Measurements from ENCODE around the gene CYP26B1. TPM values are rescaled to one million over a fixed set of nuclear protein-coding genes. Genes with fewer than 3 reads are reported as not detected.

Gene CYP26B1
- total RNA-seq, 1 experiment from 2014 or later, result 2.7 TPM

DNA sequence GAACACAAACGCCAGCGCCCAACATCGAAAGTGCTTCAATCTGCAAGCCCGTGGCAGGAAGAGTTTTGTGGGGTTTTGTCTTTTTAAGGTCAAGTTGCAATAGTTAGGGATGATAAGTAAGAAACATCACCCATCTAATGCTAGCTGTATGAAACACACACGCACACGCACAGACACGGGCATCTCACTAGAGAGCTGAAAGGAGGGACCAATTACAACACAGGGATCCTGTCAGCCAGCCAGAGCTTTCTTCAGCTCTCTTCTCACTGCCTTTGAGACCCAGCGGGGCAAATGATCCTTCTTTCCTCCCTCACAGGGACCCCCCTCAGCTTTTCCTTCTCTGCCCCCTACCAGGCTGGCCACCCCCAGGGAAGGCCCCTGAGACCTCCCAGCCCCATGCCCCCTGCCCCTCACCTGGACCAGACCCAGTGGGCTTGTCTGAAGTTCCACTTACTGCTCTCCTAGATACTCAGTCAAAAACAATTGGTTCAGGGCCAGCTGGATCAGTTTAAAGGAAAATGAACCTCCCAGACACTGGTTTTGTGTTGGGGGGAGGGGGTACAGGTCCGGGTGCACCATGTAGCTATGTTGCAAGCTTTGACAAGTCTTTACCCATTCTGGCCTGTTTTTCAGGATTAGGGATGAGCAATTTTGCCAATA lies 17.9 kb downstream of the CYP26B1 start:
- no peaks in the 10 kb centered on the region for H3K4me1 ChIP-seq (ENCODE audit: insufficient read depth, low read length, poor library complexity, severe bottlenecking)
- no TSS peak for BruUV-seq (replicated peaks)
- no peak overlapping the region for H3K4me3 ChIP-seq (ENCODE audit: low read depth, low read length, poor library complexity, severe bottlenecking)
- H3K27me3 ChIP-seq (replicated peaks; ENCODE audit: insufficient read depth, low read depth, low read length, poor library complexity), result no peaks in the 10 kb centered on the region
- no peak for DNase-seq (ENCODE audit: low spot score)
- TF ChIP-seq EZH2 (IDR thresholded peaks at IDR 0.05; ENCODE audit: borderline replicate concordance, low read depth, low read length, poor library complexity, severe bottlenecking), result no peak
- TF ChIP-seq, protein P1, sequence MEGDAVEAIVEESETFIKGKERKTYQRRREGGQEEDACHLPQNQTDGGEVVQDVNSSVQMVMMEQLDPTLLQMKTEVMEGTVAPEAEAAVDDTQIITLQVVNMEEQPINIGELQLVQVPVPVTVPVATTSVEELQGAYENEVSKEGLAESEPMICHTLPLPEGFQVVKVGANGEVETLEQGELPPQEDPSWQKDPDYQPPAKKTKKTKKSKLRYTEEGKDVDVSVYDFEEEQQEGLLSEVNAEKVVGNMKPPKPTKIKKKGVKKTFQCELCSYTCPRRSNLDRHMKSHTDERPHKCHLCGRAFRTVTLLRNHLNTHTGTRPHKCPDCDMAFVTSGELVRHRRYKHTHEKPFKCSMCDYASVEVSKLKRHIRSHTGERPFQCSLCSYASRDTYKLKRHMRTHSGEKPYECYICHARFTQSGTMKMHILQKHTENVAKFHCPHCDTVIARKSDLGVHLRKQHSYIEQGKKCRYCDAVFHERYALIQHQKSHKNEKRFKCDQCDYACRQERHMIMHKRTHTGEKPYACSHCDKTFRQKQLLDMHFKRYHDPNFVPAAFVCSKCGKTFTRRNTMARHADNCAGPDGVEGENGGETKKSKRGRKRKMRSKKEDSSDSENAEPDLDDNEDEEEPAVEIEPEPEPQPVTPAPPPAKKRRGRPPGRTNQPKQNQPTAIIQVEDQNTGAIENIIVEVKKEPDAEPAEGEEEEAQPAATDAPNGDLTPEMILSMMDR (conservative IDR thresholded peaks at IDR 0.05; ENCODE audit: low read depth, low read length), result no peak
- H3K9me3 ChIP-seq (ENCODE audit: low read depth, low read length, poor library complexity, severe bottlenecking), result no peaks in the 10 kb centered on the region
- no peaks in the 10 kb centered on the region for H3K36me3 ChIP-seq (ENCODE audit: insufficient read depth, low read length, poor library complexity, severe bottlenecking)
- ChIA-PET POLR2A (ENCODE audit: low non-redundant PET) (no interaction called here), CTCF (no interaction called here)
- intact Hi-C loops (cut with micrococcal nuclease; ENCODE audit: unreplicated experiment), result no loop called here
- no peak overlapping the region for H3K27ac ChIP-seq (ENCODE audit: low read depth, low read length, poor library complexity, severe bottlenecking)

DNA sequence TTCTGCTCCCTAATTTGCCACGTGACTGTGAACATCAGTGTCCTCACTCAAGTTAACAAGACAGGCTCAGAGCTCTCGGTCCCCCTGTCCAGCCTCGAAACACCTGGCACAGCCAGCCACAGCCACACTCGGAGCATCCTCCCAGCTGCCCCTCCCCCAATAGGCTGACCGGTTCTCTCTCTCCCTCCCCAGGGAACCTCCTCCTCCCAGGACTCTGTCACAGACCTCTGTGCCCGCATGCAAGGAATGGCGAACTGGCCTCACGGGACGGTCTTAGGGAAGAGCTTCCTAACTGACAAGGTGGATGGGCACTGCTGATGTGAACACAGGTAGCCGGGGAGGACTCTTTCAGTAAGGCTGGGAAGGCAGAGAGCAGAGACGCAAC lies 18.8 kb downstream of the CYP26B1 start:
- Histone ChIP-seq H3K9me3 (ENCODE audit: low read depth, low read length, poor library complexity, severe bottlenecking) (no peaks in the 10 kb centered on the region), H3K27me3 (replicated peaks; ENCODE audit: insufficient read depth, low read depth, low read length, poor library complexity) (no peaks in the 10 kb centered on the region), H3K27ac (ENCODE audit: low read depth, low read length, poor library complexity, severe bottlenecking) (no peak overlapping the region), H3K4me3 (ENCODE audit: low read depth, low read length, poor library complexity, severe bottlenecking) (no peak overlapping the region), H3K4me1 (ENCODE audit: insufficient read depth, low read length, poor library complexity, severe bottlenecking) (no peaks in the 10 kb centered on the region), H3K36me3 (ENCODE audit: insufficient read depth, low read length, poor library complexity, severe bottlenecking) (no peaks in the 10 kb centered on the region)
- intact Hi-C loops (cut with micrococcal nuclease; ENCODE audit: unreplicated experiment), result no loop called here
- ChIA-PET POLR2A (ENCODE audit: low non-redundant PET) (no interaction called here), CTCF (no interaction called here)
- BruUV-seq (replicated peaks), result no TSS peak
- DNase-seq (ENCODE audit: low spot score), result no peak
- no peak for TF ChIP-seq EZH2 (IDR thresholded peaks at IDR 0.05; ENCODE audit: borderline replicate concordance, low read depth, low read length, poor library complexity, severe bottlenecking)
- TF ChIP-seq, protein P1 (conservative IDR thresholded peaks at IDR 0.05; ENCODE audit: low read depth, low read length), result no peak

DNA sequence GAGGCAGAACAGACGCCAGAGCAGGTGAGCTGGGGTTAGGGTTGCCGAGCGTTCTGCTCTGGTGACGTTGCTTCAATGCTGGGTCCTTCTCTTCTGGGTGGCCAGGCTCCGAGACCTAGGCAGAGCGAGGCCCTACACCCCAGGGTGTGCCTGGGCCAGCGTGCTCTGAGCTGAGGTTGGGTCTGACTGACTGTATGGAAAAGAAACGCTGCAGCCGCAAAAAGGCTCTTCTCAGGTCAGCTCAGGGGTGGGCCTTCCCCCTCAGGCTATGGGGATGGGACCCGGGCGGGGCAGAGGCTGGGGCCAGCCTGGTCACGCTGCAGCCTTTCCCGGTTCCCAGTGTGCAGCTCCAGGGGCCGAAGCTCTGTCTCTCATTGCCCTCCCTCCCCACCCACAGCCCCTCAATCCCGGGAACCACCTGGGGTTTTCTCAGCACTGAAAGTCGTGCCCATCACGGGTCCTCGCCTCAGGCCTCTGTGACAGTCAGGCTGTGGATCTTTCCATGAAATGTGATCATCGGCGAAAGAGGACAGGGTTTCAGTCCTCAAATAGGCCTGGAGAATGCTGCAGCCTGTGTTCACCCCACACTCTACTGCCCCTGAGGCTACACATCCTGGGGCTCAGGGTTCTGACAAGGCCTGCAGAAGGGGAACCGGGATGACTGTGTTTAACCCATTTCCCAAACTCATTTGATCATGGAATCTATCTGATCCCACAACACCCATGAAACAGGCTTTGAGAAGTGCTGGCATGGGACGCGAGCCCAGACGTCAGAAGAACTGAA lies 19.4 kb downstream of the CYP26B1 start:
- intact Hi-C loops (cut with micrococcal nuclease; ENCODE audit: unreplicated experiment), result no loop called here
- DNase-seq (ENCODE audit: low spot score), result no peak
- Histone ChIP-seq H3K4me1 (ENCODE audit: insufficient read depth, low read length, poor library complexity, severe bottlenecking) (no peaks in the 10 kb centered on the region), H3K36me3 (ENCODE audit: insufficient read depth, low read length, poor library complexity, severe bottlenecking) (no peaks in the 10 kb centered on the region), H3K27ac (ENCODE audit: low read depth, low read length, poor library complexity, severe bottlenecking) (no peak overlapping the region), H3K9me3 (ENCODE audit: low read depth, low read length, poor library complexity, severe bottlenecking) (no peaks in the 10 kb centered on the region), H3K4me3 (ENCODE audit: low read depth, low read length, poor library complexity, severe bottlenecking) (no peak overlapping the region), H3K27me3 (replicated peaks; ENCODE audit: insufficient read depth, low read depth, low read length, poor library complexity) (no peaks in the 10 kb centered on the region)
- ChIA-PET CTCF (no interaction called here), POLR2A (ENCODE audit: low non-redundant PET) (no interaction called here)
- TF ChIP-seq, protein P1 (conservative IDR thresholded peaks at IDR 0.05; ENCODE audit: low read depth, low read length), result no peak
- no peak for TF ChIP-seq EZH2 (IDR thresholded peaks at IDR 0.05; ENCODE audit: borderline replicate concordance, low read depth, low read length, poor library complexity, severe bottlenecking)
- no TSS peak for BruUV-seq (replicated peaks)
